ENCODE measurements around the gene ANKLE2.
A peak's percentile ranks its signal among the peaks of the same experiment; 100 is the strongest.
"Not testable (repeated sequence)": the region's sequence is repeated elsewhere in the genome, so short reads cannot be mapped to it uniquely, and the experiment has no call there.

The ANKLE2 gene

GRCh38 chr12:132719141-132719953 lies 42.3 kb downstream of the ANKLE2 start:
- DNase-seq (ENCODE audit: low read depth): no peak

GRCh38 chr12:132718644-132719043 lies 43.0 kb downstream of the ANKLE2 start:
- DNase-seq (ENCODE audit: low read depth): no peak

- no peak for DNase-seq (ENCODE audit: low read depth)
Observed at GRCh38 chr12:132717531-132718387, 43.9 kb downstream of the ANKLE2 start.

- no peak for DNase-seq (ENCODE audit: low read depth)
Observed at GRCh38 chr12:132717011-132717410, 44.6 kb downstream of the ANKLE2 start.

GRCh38 chr12:132716356-132716755 lies 45.3 kb downstream of the ANKLE2 start:
- DNase-seq (ENCODE audit: low read depth): no peak

- DNase-seq (ENCODE audit: low read depth): no peak
Observed at GRCh38 chr12:132715874-132716273, 45.8 kb downstream of the ANKLE2 start.

GRCh38 chr12:132713123-132713522 lies 48.5 kb downstream of the ANKLE2 start:
- no peak for DNase-seq (ENCODE audit: low read depth)

GRCh38 chr12:132711080-132711843 lies 50.4 kb downstream of the ANKLE2 start:
- DNase-seq (ENCODE audit: low read depth): peak; percentile 14

- DNase-seq (ENCODE audit: low read depth): peak; percentile 92
Observed at GRCh38 chr12:132710405-132711079, 51.1 kb downstream of the ANKLE2 start, which contains the start of gene PGAM5. Gene PGAM5, plus strand, starts transcription at chr12:132710842. Its CDS starts 35 bp downstream, at chr12:132710877.

GRCh38 chr12:132710043-132710404 lies 51.6 kb downstream of the ANKLE2 start:
- DNase-seq (ENCODE audit: low read depth): peak; percentile 3

- DNase-seq (ENCODE audit: low read depth): no peak
Observed at GRCh38 chr12:132708150-132708549, 53.5 kb downstream of the ANKLE2 start.

- no peak for DNase-seq (ENCODE audit: low read depth)
Observed at GRCh38 chr12:132707241-132707640, 54.4 kb downstream of the ANKLE2 start.

- no peak for DNase-seq (ENCODE audit: low read depth)
Observed at GRCh38 chr12:132703641-132704040, 58.0 kb downstream of the ANKLE2 start.

- DNase-seq (ENCODE audit: low read depth): no peak
Observed at GRCh38 chr12:132702640-132703039, 59.0 kb downstream of the ANKLE2 start.

- no peak for DNase-seq (ENCODE audit: low read depth)
Observed at GRCh38 chr12:132700212-132700822, 61.3 kb downstream of the ANKLE2 start.

- no peak for DNase-seq (ENCODE audit: low read depth)
Observed at GRCh38 chr12:132698341-132698740, 63.3 kb downstream of the ANKLE2 start.

GRCh38 chr12:132695431-132695830 lies 66.2 kb downstream of the ANKLE2 start:
- no peak for DNase-seq (ENCODE audit: low read depth)

- not testable (repeated sequence) for DNase-seq (ENCODE audit: low read depth)
Observed at GRCh38 chr12:132694888-132695287, 66.7 kb downstream of the ANKLE2 start.

GRCh38 chr12:132692030-132692429 lies 69.6 kb downstream of the ANKLE2 start:
- DNase-seq (ENCODE audit: low read depth): not testable (repeated sequence)

GRCh38 chr12:132690112-132690511 lies 71.5 kb downstream of the ANKLE2 start:
- DNase-seq (ENCODE audit: low read depth): no peak

- no peak for DNase-seq (ENCODE audit: low read depth)
Observed at GRCh38 chr12:132689227-132689626, 72.4 kb downstream of the ANKLE2 start.
